ENCODE results near the gene HDGF. TPM values are rescaled to one million over a fixed set of nuclear protein-coding genes. Genes with fewer than 3 reads are reported as not detected.

HDGF gene
- 100 to 1,000 TPM; 222 to 229 TPM for total RNA-seq

- H3K27ac Mint-ChIP-seq: peak within 1 kb of the TSS; percentile 95
- CTCF ChIA-PET: interaction anchor here (1.0 to 4.8 kb wide), 8 partner anchors 9 to 250 kb away, joined by 3 to 69 read pairs (median 4); partner anchors contain the start of genes ISG20L2, MEF2D, METTL25B and MRPL24
- DNase-seq: no peak
- H3K4me1 Mint-ChIP-seq: peaks cover 45% of the 10 kb centered on the region
- no peaks in the 10 kb centered on the region for H3K27me3 Mint-ChIP-seq
- POLR2A ChIA-PET: interaction anchor here (0.5 to 4.7 kb wide), 25 partner anchors 10 to 469 kb away, joined by 3 to 134 read pairs (median 4); partner anchors contain the start of genes CRABP2, ISG20L2, METTL25B and MRPL24
- no peaks in the 10 kb centered on the region for H3K9me3 Mint-ChIP-seq
- H3K4me3 Mint-ChIP-seq: peak within 1 kb of the TSS; percentile 96
- peaks cover 30% of the 10 kb centered on the region for H3K36me3 Mint-ChIP-seq (ENCODE audit: low read depth)
Measured at GRCh38 chr1:156751451-156751756, at the start of gene HDGF. Gene HDGF (minus strand): TSS chr1:156751675. CDS start chr1:156751429, 246 bp downstream.

DNA sequence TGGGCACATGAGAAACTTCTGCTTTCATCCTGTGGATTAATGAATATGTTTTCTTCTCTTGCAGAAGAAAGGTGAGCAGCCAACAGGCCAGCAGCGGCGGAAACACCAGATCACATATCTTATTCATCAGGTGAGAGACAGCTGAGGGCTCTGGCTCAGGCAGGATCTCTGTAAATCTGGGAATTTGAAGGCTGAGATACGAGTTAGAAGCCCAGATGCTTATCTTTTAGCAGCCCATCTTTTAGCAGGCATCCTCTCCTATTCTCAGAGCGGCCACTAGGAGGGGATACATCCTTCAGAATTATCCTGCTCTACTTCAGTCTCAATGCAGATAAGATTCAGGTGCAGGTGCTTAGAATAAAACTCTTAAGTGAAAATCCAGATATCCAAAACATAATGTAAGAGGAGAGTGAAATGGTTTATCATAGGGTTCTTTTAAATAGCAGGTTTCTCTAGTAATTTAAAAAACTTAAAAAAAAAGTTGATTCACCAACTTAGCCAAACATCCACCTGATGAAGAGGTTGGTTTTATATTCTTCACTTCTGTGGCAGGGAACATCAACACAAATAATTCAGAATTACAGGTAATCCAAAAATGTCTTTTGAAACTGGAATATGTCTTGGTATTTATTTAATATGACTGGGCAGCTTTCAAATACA, 45.9 kb upstream of the HDGF start:
- Mint-ChIP-seq H3K27ac (no peak overlapping the region), H3K9me3 (no peaks in the 10 kb centered on the region), H3K4me3 (no peak overlapping the region), H3K4me1 (peaks cover 24% of the 10 kb centered on the region), H3K36me3 (ENCODE audit: low read depth) (peaks cover 76% of the 10 kb centered on the region), H3K27me3 (no peaks in the 10 kb centered on the region)
- CTCF ChIA-PET: interaction anchor here (0.8 to 13.6 kb wide), 12 partner anchors 10 to 92 kb away, joined by 3 to 238 read pairs (median 5); partner anchors contain the start of genes INSRR, ISG20L2, METTL25B and NTRK1
- peak; percentile 70 for DNase-seq
- POLR2A ChIA-PET: interaction anchor here (0.8 to 5.5 kb wide), 5 partner anchors 11 to 70 kb away, joined by 3 to 38 read pairs (median 8); partner anchors contain the start of genes INSRR, METTL25B and NTRK1

GRCh38 chr1:156796340-156797097, 45.0 kb upstream of the HDGF start:
- ChIA-PET POLR2A (interaction anchor here (1.5 to 5.5 kb wide), 3 partner anchors 12 to 69 kb away, joined by 8 to 38 read pairs (median 15); partner anchors contain the start of genes INSRR, METTL25B and NTRK1), CTCF (interaction anchor here (0.8 to 13.6 kb wide), 11 partner anchors 12 to 93 kb away, joined by 3 to 238 read pairs (median 4); partner anchors contain the start of genes INSRR, ISG20L2, METTL25B and NTRK1)
- H3K27ac Mint-ChIP-seq: no peak overlapping the region

DNA sequence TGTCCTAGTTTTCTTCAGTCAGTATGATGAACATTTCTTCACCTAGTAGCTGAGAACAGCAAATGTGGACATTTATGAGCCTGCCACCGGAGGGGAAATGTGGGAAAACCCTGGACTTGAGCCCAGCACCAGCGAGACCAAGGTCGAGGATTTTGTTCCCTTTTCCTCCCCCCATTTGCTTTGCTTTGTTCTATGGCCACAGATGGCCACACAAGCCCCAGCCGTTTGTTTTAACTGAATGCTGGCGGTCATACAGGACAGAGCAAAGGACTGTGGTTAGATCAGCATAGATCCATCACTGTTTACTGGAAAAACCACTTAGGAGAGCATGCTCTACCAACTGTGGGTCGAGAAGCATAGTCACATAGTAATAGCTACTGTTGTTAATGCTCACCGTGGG, 44.3 kb upstream of the HDGF start:
- H3K4me1 Mint-ChIP-seq: peaks cover 8% of the 10 kb centered on the region
- H3K36me3 Mint-ChIP-seq (ENCODE audit: low read depth): peaks cover 77% of the 10 kb centered on the region
- DNase-seq: no peak
- ChIA-PET POLR2A (interaction anchor here (1.5 to 5.5 kb wide), 3 partner anchors 11 to 65 kb away, joined by 3 to 38 read pairs (median 8); partner anchors contain the start of genes INSRR and NTRK1), CTCF (interaction anchor here (1.4 to 13.6 kb wide), 8 partner anchors 13 to 94 kb away, joined by 3 to 238 read pairs (median 12); partner anchors contain the start of genes INSRR, NTRK1, PEAR1 and SH2D2A)
- H3K4me3 Mint-ChIP-seq: no peak overlapping the region
- H3K27me3 Mint-ChIP-seq: no peaks in the 10 kb centered on the region
- H3K27ac Mint-ChIP-seq: no peak overlapping the region
- H3K9me3 Mint-ChIP-seq: no peaks in the 10 kb centered on the region

More at GRCh38 chr1:156796340-156797097, 45.0 kb upstream of the HDGF start:
- Mint-ChIP-seq H3K4me1 (peaks cover 15% of the 10 kb centered on the region), H3K27me3 (no peaks in the 10 kb centered on the region), H3K36me3 (ENCODE audit: low read depth) (peaks cover 77% of the 10 kb centered on the region), H3K9me3 (no peaks in the 10 kb centered on the region), H3K4me3 (no peak overlapping the region)
- no peak for DNase-seq

- no peak overlapping the region for H3K4me3 Mint-ChIP-seq
- H3K4me1 Mint-ChIP-seq: peaks cover 5% of the 10 kb centered on the region
- DNase-seq: no peak
- H3K36me3 Mint-ChIP-seq (ENCODE audit: low read depth): peaks cover 74% of the 10 kb centered on the region
- H3K27me3 Mint-ChIP-seq: no peaks in the 10 kb centered on the region
- POLR2A ChIA-PET: interaction anchor here (1.3 to 5.5 kb wide), 4 partner anchors 10 to 67 kb away, joined by 3 to 38 read pairs (median 6); partner anchors contain the start of genes INSRR, ISG20L2, METTL25B and NTRK1
- no peak overlapping the region for H3K27ac Mint-ChIP-seq
- no peaks in the 10 kb centered on the region for H3K9me3 Mint-ChIP-seq
- CTCF ChIA-PET: interaction anchor here (1.4 to 13.6 kb wide), 6 partner anchors 13 to 94 kb away, joined by 3 to 238 read pairs (median 19); partner anchors contain the start of genes INSRR, NTRK1 and PEAR1
Measured at GRCh38 chr1:156795374-156795733, 43.9 kb upstream of the HDGF start.

- ChIA-PET CTCF (interaction anchor here (0.9 to 13.6 kb wide), 7 partner anchors 12 to 105 kb away, joined by 3 to 238 read pairs (median 18); partner anchors contain the start of genes INSRR, NTRK1 and PEAR1), POLR2A (interaction anchor here (1.1 to 5.5 kb wide), 4 partner anchors 10 to 66 kb away, joined by 3 to 38 read pairs (median 3); partner anchors contain the start of genes HDGF, INSRR, ISG20L2 and METTL25B)
- no peak overlapping the region for H3K4me3 Mint-ChIP-seq
- H3K9me3 Mint-ChIP-seq: no peaks in the 10 kb centered on the region
- H3K36me3 Mint-ChIP-seq (ENCODE audit: low read depth): peaks cover 74% of the 10 kb centered on the region
- no peak for DNase-seq
- H3K27me3 Mint-ChIP-seq: no peaks in the 10 kb centered on the region
- H3K27ac Mint-ChIP-seq: no peak overlapping the region
- peaks cover 9% of the 10 kb centered on the region for H3K4me1 Mint-ChIP-seq
Measured at GRCh38 chr1:156794506-156795373, 43.3 kb upstream of the HDGF start.

- ChIA-PET CTCF (interaction anchor here (1.1 to 3.7 kb wide), 4 partner anchors 12 to 101 kb away, joined by 3 to 12 read pairs (median 4); no protein-coding TSS in a partner anchor), POLR2A (interaction anchor here (1.0 to 2.1 kb wide), 3 partner anchors 11 to 23 kb away, joined by 3 to 7 read pairs (median 6); no protein-coding TSS in a partner anchor)
- no peak overlapping the region for H3K27ac Mint-ChIP-seq
- H3K36me3 Mint-ChIP-seq (ENCODE audit: low read depth): peaks cover 66% of the 10 kb centered on the region
- peaks cover 12% of the 10 kb centered on the region for H3K4me1 Mint-ChIP-seq
- H3K9me3 Mint-ChIP-seq: no peaks in the 10 kb centered on the region
- no peaks in the 10 kb centered on the region for H3K27me3 Mint-ChIP-seq
- no peak for DNase-seq
- no peak overlapping the region for H3K4me3 Mint-ChIP-seq
Measured at GRCh38 chr1:156789621-156790318, 38.3 kb upstream of the HDGF start.

GRCh38 chr1:156788136-156788535, 36.7 kb upstream of the HDGF start:
- ChIA-PET CTCF (interaction anchor here (0.7 to 3.7 kb wide), 4 partner anchors 21 to 72 kb away, joined by 3 to 12 read pairs (median 4); partner anchors contain the start of gene PRCC), POLR2A (interaction anchor here (1.2 to 2.0 kb wide), 3 partner anchors 10 to 13 kb away, joined by 3 to 6 read pairs (median 3); no protein-coding TSS in a partner anchor)
- no peak overlapping the region for H3K27ac Mint-ChIP-seq

GRCh38 chr1:156786640-156787039, 35.2 kb upstream of the HDGF start:
- DNase-seq: no peak
- Mint-ChIP-seq H3K27ac (no peak overlapping the region), H3K4me1 (peaks cover 22% of the 10 kb centered on the region), H3K9me3 (no peaks in the 10 kb centered on the region), H3K4me3 (no peak overlapping the region), H3K36me3 (ENCODE audit: low read depth) (peaks cover 60% of the 10 kb centered on the region), H3K27me3 (no peaks in the 10 kb centered on the region)
- ChIA-PET CTCF (interaction anchor here (3.7 kb wide), 1 partner anchor 60 kb away, joined by 12 read pairs; no protein-coding TSS in a partner anchor), POLR2A (no interaction called here)

More at GRCh38 chr1:156788136-156788535, 36.7 kb upstream of the HDGF start:
- H3K27me3 Mint-ChIP-seq: no peaks in the 10 kb centered on the region
- no peak overlapping the region for H3K4me3 Mint-ChIP-seq
- no peak for DNase-seq
- peaks cover 12% of the 10 kb centered on the region for H3K4me1 Mint-ChIP-seq
- H3K36me3 Mint-ChIP-seq (ENCODE audit: low read depth): peaks cover 60% of the 10 kb centered on the region
- no peaks in the 10 kb centered on the region for H3K9me3 Mint-ChIP-seq

- DNase-seq: no peak
- ChIA-PET POLR2A (interaction anchor here (0.6 to 1.1 kb wide), 2 partner anchors 9 to 86 kb away, joined by 3 to 4 read pairs; no protein-coding TSS in a partner anchor), CTCF (interaction anchor here (1.0 to 1.7 kb wide), 5 partner anchors 15 to 96 kb away, joined by 3 to 8 read pairs (median 4); partner anchors contain the start of gene NTRK1)
- Mint-ChIP-seq H3K9me3 (no peaks in the 10 kb centered on the region), H3K4me3 (no peak overlapping the region), H3K27ac (no peak overlapping the region), H3K36me3 (ENCODE audit: low read depth) (peaks cover 62% of the 10 kb centered on the region), H3K4me1 (peaks cover 29% of the 10 kb centered on the region), H3K27me3 (no peaks in the 10 kb centered on the region)
Measured at GRCh38 chr1:156785458-156785857, 34.0 kb upstream of the HDGF start.
